CD8-positive, alpha-beta memory T cell (primary cell): ENCODE measurements around the gene SPAG7. TPM values are rescaled to one million over a fixed set of nuclear protein-coding genes. Genes with fewer than 3 reads are reported as not detected.

Source experiments
- CTCF ChIA-PET: fragments of 350-600 bp; sonication (Branson Sonifier 250); formaldehyde crosslinking; loops from one replicate; lab custom pipeline; 2021; ENCODE audit warnings: antibody characterized with exemption; lab: Charles Lee
- POLR2A ChIA-PET: fragments of 350-600 bp; sonication (Branson Sonifier 250); formaldehyde crosslinking; loops from one replicate; lab custom pipeline; 2021; ENCODE audit warnings: antibody characterized with exemption; lab: Charles Lee
- DNase-seq, 5 donors: peaks; one replicate each; pipeline versions ENCODE4 v3.0.0 to v3.0.0-alpha.2; 2020 to 2022; ENCODE audit warnings: mixed read lengths in 1 of 5
- H3K27ac ChIP-seq: one replicate; pipeline ENCODE4 v1.7.0; 2013; ENCODE audit warnings: low read depth, mild to moderate bottlenecking, low read length, moderate library complexity
- H3K27me3 ChIP-seq: 2 replicates; pipeline ENCODE4 v1.7.0; 2013; ENCODE audit warnings: low read length, mild to moderate bottlenecking; ENCODE audit not compliant: insufficient read depth, poor library complexity, severe bottlenecking
- H3K36me3 ChIP-seq: 2 replicates; pipeline ENCODE4 v1.7.0; 2013; ENCODE audit warnings: mild to moderate bottlenecking, low read length, moderate library complexity; ENCODE audit not compliant: insufficient read depth
- H3K4me1 ChIP-seq: 2 replicates; pipeline ENCODE4 v1.7.0; 2013; ENCODE audit warnings: mild to moderate bottlenecking, low read length, moderate library complexity; ENCODE audit not compliant: insufficient read depth
- H3K4me3 ChIP-seq: 2 replicates; pipeline ENCODE4 v1.7.0; 2013; ENCODE audit warnings: mild to moderate bottlenecking, low read length
- H3K9me3 ChIP-seq: 2 replicates; pipeline ENCODE4 v1.7.0; 2013; ENCODE audit warnings: mild to moderate bottlenecking, low read length
- H3K27ac Mint-ChIP-seq, 8 donors: one replicate each; pipeline ENCODE4 v1.8.0; 2020 to 2021; ENCODE audit warnings: mixed read lengths in 8 of 8, mild to moderate bottlenecking in 6 of 8, inconsistent platforms in 3 of 8, moderate library complexity in 3 of 8
- H3K27me3 Mint-ChIP-seq, 2 donors: one replicate each; pipeline ENCODE4 v1.8.0; 2020 to 2021; ENCODE audit warnings: mixed read lengths in 2 of 2, mild to moderate bottlenecking in 1 of 2, moderate library complexity in 1 of 2
- H3K36me3 Mint-ChIP-seq, 3 donors: one replicate each; pipeline ENCODE4 v1.8.0; 2020 to 2021; ENCODE audit warnings: mixed read lengths in 3 of 3, inconsistent platforms in 1 of 3, mild to moderate bottlenecking in 1 of 3
- H3K4me1 Mint-ChIP-seq, 3 donors: one replicate each; pipeline ENCODE4 v1.8.0; 2020 to 2021; ENCODE audit warnings: mixed read lengths in 3 of 3, inconsistent platforms in 1 of 3, mild to moderate bottlenecking in 1 of 3
- H3K4me3 Mint-ChIP-seq, 7 donors: one replicate each; pipeline ENCODE4 v1.8.0; 2020 to 2021; ENCODE audit warnings: mixed read lengths in 7 of 7, mild to moderate bottlenecking in 6 of 7, moderate library complexity in 4 of 7, inconsistent platforms in 2 of 7
- H3K9me3 Mint-ChIP-seq, 5 donors: one replicate each; pipeline ENCODE4 v1.8.0; 2020 to 2022; ENCODE audit warnings: mixed read lengths in 5 of 5, mild to moderate bottlenecking in 3 of 5, moderate library complexity in 2 of 5, inconsistent platforms in 1 of 5
- polyA plus RNA-seq: library from polyadenylated mRNA; unstranded; fragments of 300-500 nt; fragmentation: Illumina TruSeq; gene quantifications from one replicate; pipeline ENCODE4 v1.2.3, GENCODE V29; 2021
- total RNA-seq, 2 experiments: library from RNA; stranded (reverse); gene quantifications; one replicate each; pipeline ENCODE4 v1.2.3, GENCODE V29; 2021

SPAG7 gene
- total and polyA plus RNA-seq, 3 experiments from 2014 or later: 63.4 to 112 (median 64.2) TPM

DNA sequence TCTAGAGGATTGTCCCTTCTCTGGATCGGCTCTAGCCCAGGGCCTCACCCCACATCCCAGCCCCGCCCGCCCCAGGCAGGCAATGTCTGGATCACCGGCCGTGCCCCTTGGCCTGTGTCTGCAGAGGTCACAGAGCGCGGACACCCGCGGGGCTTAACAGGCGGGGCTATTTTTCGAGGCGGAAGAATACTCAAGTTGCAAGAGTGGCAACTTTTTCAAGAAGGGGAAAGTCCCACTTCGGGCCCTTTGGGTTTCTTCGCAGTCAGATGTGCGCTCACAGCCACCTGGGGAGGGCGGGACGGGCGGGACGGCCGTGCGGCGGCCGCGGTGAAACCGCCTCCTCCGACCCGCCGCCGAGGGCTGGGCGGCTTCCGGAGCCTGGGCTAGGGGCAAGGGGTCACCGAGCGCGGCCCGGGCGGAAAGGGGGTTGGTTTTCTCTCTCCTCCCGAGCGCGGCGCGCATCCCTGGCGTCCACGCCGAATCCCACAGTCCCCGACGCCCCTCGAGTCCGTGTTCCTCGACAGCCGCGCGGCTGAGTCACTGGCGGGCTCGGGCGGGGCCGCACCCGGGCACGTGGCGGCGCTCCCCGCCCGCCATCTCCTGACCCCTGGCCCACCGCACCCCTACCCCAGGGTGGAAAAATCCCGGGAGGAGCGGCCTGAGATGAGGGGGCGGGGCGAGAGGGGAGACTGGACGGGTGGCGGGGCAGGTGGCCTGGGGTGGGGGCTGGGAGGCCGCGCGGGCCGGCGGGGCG is 18.1 kb downstream of the SPAG7 start:
- Mint-ChIP-seq H3K4me3 (peak overlapping the region; percentile 83 to 100 (median 97)), H3K27me3 (peaks cover 0 to 5% of the 10 kb centered on the region in 2 donors), H3K36me3 (peaks cover 7 to 32% (median 12%) of the 10 kb centered on the region in 3 donors), H3K9me3 (no peaks in the 10 kb centered on the region), H3K27ac (peak overlapping the region; percentile 72 to 96 (median 90)), H3K4me1 (peaks cover 32 to 43% (median 41%) of the 10 kb centered on the region in 3 donors)
- POLR2A ChIA-PET: interaction anchor here (0.7 to 11.7 kb wide), 7 partner anchors 10 to 293 kb away, joined by 3 to 187 read pairs (median 4); partner anchors contain the start of genes CAMTA2, INCA1, KIF1C and RNF167
- Histone ChIP-seq H3K9me3 (no peaks in the 10 kb centered on the region), H3K4me3 (peak overlapping the region; percentile 97), H3K36me3 (peaks cover 23% of the 10 kb centered on the region), H3K4me1 (peaks cover 31% of the 10 kb centered on the region), H3K27ac (peak overlapping the region; percentile 86), H3K27me3 (no peaks in the 10 kb centered on the region)
- peak; percentile 61 to 84 (median 79) for DNase-seq
- CTCF ChIA-PET: interaction anchor here (0.7 to 4.8 kb wide), 5 partner anchors 10 to 112 kb away, joined by 3 to 30 read pairs (median 5); partner anchors contain the start of genes CHRNE, RNF167, SLC25A11 and SPAG7

DNA sequence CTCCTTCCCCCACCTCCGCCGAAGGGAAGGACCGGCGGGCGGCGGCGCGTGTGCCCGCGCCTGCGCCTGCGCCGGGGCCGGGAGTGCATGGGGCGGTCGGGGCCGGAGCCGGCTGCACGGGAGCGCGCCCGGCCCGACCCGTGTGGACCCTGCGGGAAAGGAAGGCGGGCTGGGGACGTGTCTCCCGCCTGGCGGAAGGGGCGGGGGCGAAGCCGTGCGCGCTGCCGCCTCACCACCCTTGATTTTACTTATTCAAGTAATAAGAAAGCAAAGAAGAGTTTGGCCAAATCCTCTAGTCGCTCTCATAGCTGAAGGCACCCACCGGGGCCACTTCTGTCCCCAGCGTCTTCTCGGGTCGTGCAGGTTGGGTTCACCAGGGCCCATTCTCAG is 18.7 kb downstream of the SPAG7 start:
- peak overlapping the region; percentile 97 for H3K4me3 ChIP-seq

DNA sequence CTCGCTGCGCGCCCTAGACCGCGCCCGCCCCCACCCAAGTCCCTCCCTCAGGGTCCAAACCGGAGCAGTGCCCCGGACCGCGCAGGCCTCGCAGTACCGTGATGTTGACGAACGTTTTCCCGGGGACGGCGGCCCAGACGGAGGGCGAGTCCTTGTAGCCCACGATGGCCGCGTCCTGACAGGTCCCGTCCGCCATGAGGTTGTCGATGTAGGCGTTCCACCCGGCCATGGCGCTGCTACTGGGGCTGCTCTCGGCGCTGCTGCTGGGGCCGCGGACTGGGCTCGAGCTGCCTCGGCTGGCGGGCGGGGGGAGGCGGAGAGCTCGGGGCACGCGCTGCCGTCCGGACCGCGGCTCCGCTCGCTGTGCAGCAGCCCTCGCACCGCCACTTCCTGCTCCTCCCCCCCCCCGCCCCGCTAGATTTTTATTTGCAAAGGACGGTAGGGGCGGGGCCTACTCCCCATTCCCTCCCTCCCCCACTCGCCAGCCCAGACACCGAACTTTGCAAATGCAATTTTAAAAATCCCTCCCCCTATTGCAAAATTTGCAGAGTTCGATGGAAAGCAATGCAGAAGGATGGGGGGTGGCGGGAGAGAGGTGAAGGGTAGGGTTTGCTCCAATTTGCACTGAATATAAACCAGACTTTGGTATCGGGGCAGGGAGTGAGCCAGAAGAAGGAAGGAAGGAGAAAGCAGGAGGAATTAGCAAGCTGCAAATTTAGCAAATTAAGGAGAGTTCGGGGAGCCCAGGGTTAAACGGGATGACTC is 19.3 kb downstream of the SPAG7 start, which contains the start of gene PFN1:
TSS of gene PFN1 (minus strand) at position 365 of the 765 bp plus-strand sequence. CDS start at position 229, 136 bp downstream.
- Mint-ChIP-seq H3K36me3 (peaks cover 7 to 40% (median 19%) of the 10 kb centered on the region in 3 donors), H3K4me1 (peaks cover 41 to 54% (median 52%) of the 10 kb centered on the region in 3 donors), H3K9me3 (no peaks in the 10 kb centered on the region), H3K27me3 (peaks cover 0 to 5% of the 10 kb centered on the region in 2 donors), H3K4me3 (peak within 1 kb of the TSS; percentile 94 to 100 (median 97)), H3K27ac (peak within 1 kb of the TSS; percentile 92 to 100 (median 97))
- Histone ChIP-seq H3K36me3 (peaks cover 23% of the 10 kb centered on the region), H3K27ac (peak within 1 kb of the TSS; percentile 90), H3K4me1 (peaks cover 42% of the 10 kb centered on the region), H3K27me3 (no peaks in the 10 kb centered on the region), H3K9me3 (no peaks in the 10 kb centered on the region), H3K4me3 (peak within 1 kb of the TSS; percentile 97)
- POLR2A ChIA-PET: interaction anchor here (0.6 to 11.7 kb wide), 14 partner anchors 9 to 805 kb away, joined by 3 to 187 read pairs (median 3); partner anchors contain the start of genes C17orf107, CAMTA2, CHRNE and INCA1
- DNase-seq: peak; percentile 84 to 94 (median 87)
- CTCF ChIA-PET: interaction anchor here (1.0 to 4.8 kb wide), 4 partner anchors 8 to 39 kb away, joined by 4 to 30 read pairs (median 6); partner anchors contain the start of genes RNF167, SLC25A11 and SPAG7

More for the DNA sequence above, 18.7 kb downstream of the SPAG7 start:
- H3K9me3 ChIP-seq: no peaks in the 10 kb centered on the region
- ChIA-PET POLR2A (interaction anchor here (0.6 to 11.7 kb wide), 14 partner anchors 9 to 805 kb away, joined by 3 to 187 read pairs (median 4); partner anchors contain the start of genes C17orf107, CAMTA2, CHRNE and INCA1), CTCF (interaction anchor here (1.0 to 4.8 kb wide), 4 partner anchors 9 to 40 kb away, joined by 4 to 30 read pairs (median 6); partner anchors contain the start of genes RNF167, SLC25A11 and SPAG7)
- Mint-ChIP-seq H3K4me3 (peak overlapping the region; percentile 94 to 100 (median 97)), H3K27ac (peak overlapping the region; percentile 92 to 100 (median 97)), H3K9me3 (no peaks in the 10 kb centered on the region), H3K36me3 (peaks cover 7 to 38% (median 18%) of the 10 kb centered on the region in 3 donors), H3K27me3 (peaks cover 0 to 5% of the 10 kb centered on the region in 2 donors), H3K4me1 (peaks cover 38 to 48% (median 46%) of the 10 kb centered on the region in 3 donors)
- peaks cover 37% of the 10 kb centered on the region for H3K4me1 ChIP-seq
- peaks cover 23% of the 10 kb centered on the region for H3K36me3 ChIP-seq
- peak overlapping the region; percentile 86 for H3K27ac ChIP-seq
- peak; percentile 59 to 85 (median 78) for DNase-seq
- no peaks in the 10 kb centered on the region for H3K27me3 ChIP-seq

DNA sequence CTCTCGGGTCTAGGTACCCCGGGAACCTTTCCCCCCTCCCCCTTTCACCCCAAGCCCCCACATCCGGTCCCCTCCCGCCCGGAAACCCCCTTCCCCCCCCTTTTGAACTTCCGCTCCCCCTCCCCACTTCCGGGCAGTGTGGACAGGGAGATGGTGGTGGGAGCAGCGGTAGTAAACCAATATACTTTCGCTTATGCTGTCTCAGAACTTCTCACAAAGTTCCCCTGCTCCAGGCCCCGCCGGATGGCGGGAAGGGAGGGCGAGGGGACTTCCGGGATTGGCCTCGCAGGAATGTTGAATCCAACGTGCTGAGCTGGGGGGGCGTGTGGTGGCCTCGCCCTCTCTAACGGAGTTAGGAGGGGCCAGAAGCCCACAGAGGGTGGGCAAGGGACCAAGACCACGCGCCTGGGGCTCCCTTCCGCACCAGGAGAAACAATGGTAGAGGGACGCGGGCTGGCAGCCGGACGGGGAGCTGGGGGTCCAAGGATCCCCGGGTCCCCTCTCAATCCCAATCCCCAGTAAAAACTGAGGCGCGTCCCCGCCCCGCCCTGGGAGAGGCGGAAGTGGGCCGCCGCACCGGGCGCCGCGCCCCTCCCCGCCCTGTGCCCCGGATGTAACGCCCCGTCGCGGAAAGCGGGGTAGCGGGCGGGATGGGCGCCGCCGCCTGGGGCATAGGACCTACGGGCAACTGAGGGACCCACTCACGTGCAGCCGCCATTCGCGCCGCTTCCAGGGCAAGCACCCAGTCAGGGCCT is 20.0 kb downstream of the SPAG7 start:
- H3K27me3 ChIP-seq: no peaks in the 10 kb centered on the region
- Mint-ChIP-seq H3K4me3 (peak overlapping the region; percentile 94 to 100 (median 97)), H3K27ac (peak overlapping the region; percentile 92 to 100 (median 95)), H3K9me3 (no peaks in the 10 kb centered on the region), H3K36me3 (peaks cover 7 to 48% (median 23%) of the 10 kb centered on the region in 3 donors), H3K4me1 (peaks cover 49 to 62% (median 60%) of the 10 kb centered on the region in 3 donors), H3K27me3 (peaks cover 0 to 5% of the 10 kb centered on the region in 2 donors)
- no peaks in the 10 kb centered on the region for H3K9me3 ChIP-seq
- ChIA-PET CTCF (interaction anchor here (0.7 to 4.8 kb wide), 7 partner anchors 8 to 101 kb away, joined by 3 to 30 read pairs (median 5); partner anchors contain the start of genes RNF167, SLC25A11 and SPAG7), POLR2A (interaction anchor here (0.7 to 11.7 kb wide), 12 partner anchors 8 to 804 kb away, joined by 3 to 187 read pairs (median 4); partner anchors contain the start of genes C17orf107, INCA1, KIF1C and RNF167)
- H3K4me3 ChIP-seq: peak overlapping the region; percentile 97
- peaks cover 50% of the 10 kb centered on the region for H3K4me1 ChIP-seq
- peak overlapping the region; percentile 90 for H3K27ac ChIP-seq
- DNase-seq: peak; percentile 56 to 80 (median 62)
- H3K36me3 ChIP-seq: peaks cover 31% of the 10 kb centered on the region

DNA sequence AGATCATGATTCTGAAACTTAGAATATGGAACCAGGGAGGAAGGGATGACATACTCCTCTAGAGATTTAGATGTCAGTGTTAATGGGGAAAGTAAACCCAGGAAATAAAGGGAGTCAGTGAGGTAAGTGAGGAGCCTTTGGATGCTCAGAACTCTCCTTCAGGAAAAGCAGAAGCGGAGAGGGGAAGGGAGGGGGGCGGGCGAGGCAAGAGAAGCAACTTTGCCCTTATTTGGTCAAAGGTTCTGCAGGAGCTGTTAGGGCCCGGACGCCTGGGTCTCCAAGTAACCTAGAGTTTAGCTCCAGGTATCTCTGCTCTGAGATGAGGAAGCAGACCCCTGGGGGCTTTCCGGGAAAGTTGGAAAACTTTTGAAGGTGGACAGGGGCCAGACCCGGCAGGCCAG is 20.6 kb downstream of the SPAG7 start:
- H3K4me3 Mint-ChIP-seq: peak overlapping the region; percentile 94 to 100 (median 97)
- H3K4me3 ChIP-seq: peak overlapping the region; percentile 97
- peaks cover 56% of the 10 kb centered on the region for H3K4me1 ChIP-seq
- peak overlapping the region; percentile 58 for H3K27ac ChIP-seq
- DNase-seq: no peak
- H3K27me3 ChIP-seq: no peaks in the 10 kb centered on the region
- H3K4me1 Mint-ChIP-seq: peaks cover 55 to 67% (median 65%) of the 10 kb centered on the region in 3 donors
- no peaks in the 10 kb centered on the region for H3K9me3 ChIP-seq
- H3K36me3 Mint-ChIP-seq: peaks cover 8 to 53% (median 24%) of the 10 kb centered on the region in 3 donors
- peak overlapping the region; percentile 73 to 97 (median 92) for H3K27ac Mint-ChIP-seq
- no peaks in the 10 kb centered on the region for H3K9me3 Mint-ChIP-seq
- H3K27me3 Mint-ChIP-seq: peaks cover 0 to 5% of the 10 kb centered on the region in 2 donors
- POLR2A ChIA-PET: interaction anchor here (0.7 to 11.7 kb wide), 6 partner anchors 8 to 127 kb away, joined by 3 to 187 read pairs (median 4); partner anchors contain the start of genes C17orf107, RNF167, SLC25A11 and SPAG7
- H3K36me3 ChIP-seq: peaks cover 35% of the 10 kb centered on the region
- CTCF ChIA-PET: interaction anchor here (0.5 to 3.3 kb wide), 5 partner anchors 20 to 117 kb away, joined by 3 to 17 read pairs (median 3); partner anchors contain the start of gene SPAG7

DNA sequence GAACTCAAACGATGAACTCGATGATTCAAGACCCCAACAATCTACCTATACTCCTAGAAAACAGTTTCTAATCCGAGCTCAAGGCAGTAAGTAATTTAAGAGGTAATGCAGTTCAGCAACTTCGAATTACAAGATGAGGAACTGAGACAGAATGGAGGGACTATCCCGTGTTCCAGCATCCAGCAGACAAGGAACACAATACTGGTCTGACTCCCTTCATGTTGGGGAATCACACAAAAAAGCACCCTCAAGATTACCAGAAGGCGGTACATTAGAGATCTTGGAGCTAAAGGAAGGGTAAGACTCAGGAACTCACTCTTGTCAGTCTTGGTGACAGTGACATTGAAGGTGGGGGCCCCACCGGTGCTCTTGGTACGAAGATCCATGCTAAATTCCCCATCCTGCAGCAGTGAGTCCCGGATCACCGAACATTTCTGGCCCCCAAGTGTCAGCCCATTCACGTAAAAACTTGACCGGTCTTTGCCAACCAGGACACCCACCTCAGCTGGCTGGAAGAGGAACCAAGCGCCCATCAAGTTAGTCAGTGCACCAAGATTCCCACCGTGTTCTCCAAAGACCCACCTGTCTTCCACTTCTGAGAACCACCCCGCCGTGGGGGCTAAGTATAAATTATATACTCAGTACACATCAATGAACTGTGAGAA is 21.2 kb downstream of the SPAG7 start:
- H3K36me3 Mint-ChIP-seq: peaks cover 13 to 59% (median 29%) of the 10 kb centered on the region in 3 donors
- Histone ChIP-seq H3K4me3 (peak overlapping the region; percentile 97), H3K27ac (peak overlapping the region; percentile 58), H3K9me3 (no peaks in the 10 kb centered on the region), H3K27me3 (no peaks in the 10 kb centered on the region), H3K36me3 (peaks cover 35% of the 10 kb centered on the region), H3K4me1 (peaks cover 61% of the 10 kb centered on the region)
- H3K27me3 Mint-ChIP-seq: peaks cover 0 to 5% of the 10 kb centered on the region in 2 donors
- peaks cover 61 to 73% (median 71%) of the 10 kb centered on the region in 3 donors for H3K4me1 Mint-ChIP-seq
- CTCF ChIA-PET: interaction anchor here (0.5 to 3.3 kb wide), 4 partner anchors 21 to 118 kb away, joined by 3 to 17 read pairs (median 5); partner anchors contain the start of gene SPAG7
- no peaks in the 10 kb centered on the region for H3K9me3 Mint-ChIP-seq
- POLR2A ChIA-PET: interaction anchor here (1.2 to 11.7 kb wide), 3 partner anchors 20 to 47 kb away, joined by 3 to 187 read pairs (median 4); partner anchors contain the start of genes C17orf107 and SPAG7
- peak overlapping the region; percentile 73 to 97 (median 92) for H3K27ac Mint-ChIP-seq
- peak overlapping the region; percentile 94 to 100 (median 97) for H3K4me3 Mint-ChIP-seq
- no peak for DNase-seq
